IMR-90 (cell line): ENCODE measurements around the gene ATP2B2. TPM values are rescaled to one million over a fixed set of nuclear protein-coding genes. Genes with fewer than 3 reads are reported as not detected.

Source experiments
- ATAC-seq: fragments of 200-7000 bp; cut with Tn5 transposase; 2 replicates; pipeline ENCODE4 v1.9.1; 2020; ENCODE audit warnings: low read depth, mild to moderate bottlenecking, moderate library complexity
- BruUV-seq: library from RNA; stranded (reverse); fragments of 400-500 nt; replicated peaks from 2 replicates; lab custom pipeline; 2021; lab: Mats Ljungman, UMichigan
- CTCF ChIA-PET: fragments of 300-600 bp; formaldehyde crosslinking; extraction: SDS; loops from one replicate; lab custom pipeline; 2021; ENCODE audit warnings: antibody characterized with exemption; lab: Yijun Ruan, JAX
- POLR2A ChIA-PET: fragments of 300-600 bp; sonication (Branson Sonifier 250); formaldehyde crosslinking; loops from one replicate; lab custom pipeline; 2022; ENCODE audit warnings: antibody characterized with exemption; ENCODE audit not compliant: unreplicated experiment; lab: Charles Lee
- DNase-seq: peaks from one replicate; pipeline ENCODE4 v3.0.0; 2013
- H2AFZ ChIP-seq: replicated peaks from 2 replicates; pipeline ENCODE3; 2013; ENCODE audit warnings: low read length, mild to moderate bottlenecking; ENCODE audit not compliant: poor library complexity
- H2AK5ac ChIP-seq: 2 replicates; pipeline ENCODE4 v1.6.1; 2013; ENCODE audit warnings: low read depth, low read length, inconsistent platforms
- H2AK9ac ChIP-seq: replicated peaks from 2 replicates; pipeline ENCODE3; 2013; ENCODE audit warnings: mild to moderate bottlenecking, low read depth, low read length, moderate library complexity; ENCODE audit not compliant: poor library complexity
- H2BK120ac ChIP-seq: 2 replicates; pipeline ENCODE4 v1.6.1; 2013; ENCODE audit warnings: low read depth, low read length, inconsistent platforms
- H2BK15ac ChIP-seq: 3 replicates; pipeline ENCODE4 v1.6.1; 2013; ENCODE audit warnings: low read depth, low read length, inconsistent platforms
- H2BK20ac ChIP-seq: 2 replicates; pipeline ENCODE4 v1.6.1; 2013; ENCODE audit warnings: low read depth, mild to moderate bottlenecking, inconsistent platforms, low read length, moderate library complexity
- H2BK5ac ChIP-seq: 2 replicates; pipeline ENCODE4 v1.6.1; 2013; ENCODE audit warnings: mild to moderate bottlenecking, low read depth, low read length, inconsistent platforms; ENCODE audit not compliant: poor library complexity, severe bottlenecking
- H3K14ac ChIP-seq: replicated peaks from 2 replicates; pipeline ENCODE4 v1.6.1; 2013; ENCODE audit warnings: low read depth, low read length, inconsistent platforms
- H3K18ac ChIP-seq: 2 replicates; pipeline ENCODE4 v1.6.1; 2013; ENCODE audit warnings: low read depth, low read length, control low read depth
- H3K23ac ChIP-seq: 2 replicates; pipeline ENCODE4 v1.6.1; 2013; ENCODE audit warnings: low read depth, low read length, inconsistent platforms
- H3K27ac ChIP-seq: 2 replicates; pipeline ENCODE4 v1.5.1; 2013; ENCODE audit warnings: mild to moderate bottlenecking, control low read depth, low read length; ENCODE audit not compliant: insufficient read depth
- H3K27me3 ChIP-seq: 2 replicates; pipeline ENCODE4 v1.6.1; 2013; ENCODE audit warnings: low read length; ENCODE audit not compliant: control insufficient read depth, insufficient read depth
- H3K36me3 ChIP-seq: 2 replicates; pipeline ENCODE4 v1.6.1; 2013; ENCODE audit warnings: low read length, mixed read lengths; ENCODE audit not compliant: control insufficient read depth, insufficient read depth
- H3K4ac ChIP-seq: 2 replicates; pipeline ENCODE4 v1.6.1; 2013; ENCODE audit warnings: low read depth, low read length, inconsistent platforms
- H3K4me1 ChIP-seq: 2 replicates; pipeline ENCODE4 v1.6.1; 2013; ENCODE audit warnings: low read length, mixed read lengths; ENCODE audit not compliant: control insufficient read depth, insufficient read depth
- H3K4me2 ChIP-seq: 2 replicates; pipeline ENCODE4 v1.6.1; 2013; ENCODE audit warnings: low read depth, mild to moderate bottlenecking, control low read depth, low read length, moderate library complexity
- H3K4me3 ChIP-seq: 2 replicates; pipeline ENCODE4 v1.5.1; 2013; ENCODE audit warnings: low read depth, mild to moderate bottlenecking, control low read depth, low read length, moderate library complexity; ENCODE audit not compliant: insufficient read depth
- H3K56ac ChIP-seq: 2 replicates; pipeline ENCODE4 v1.6.1; 2013; ENCODE audit warnings: low read length, inconsistent platforms; ENCODE audit not compliant: insufficient read depth; ENCODE audit errors: extremely low read depth
- H3K79me1 ChIP-seq, 2 experiments: 2 replicates each; pipeline ENCODE4 v1.6.1; 2013; ENCODE audit warnings: low read length in 2 of 2, inconsistent platforms in 1 of 2, low read depth in 1 of 2
- H3K9ac ChIP-seq: 2 replicates; pipeline ENCODE4 v1.6.1; 2013; ENCODE audit warnings: low read depth, low read length, control low read depth
- H3K9me1 ChIP-seq: 2 replicates; pipeline ENCODE4 v1.6.1; 2013; ENCODE audit warnings: low read length, inconsistent platforms; ENCODE audit not compliant: insufficient read depth
- H3K9me3 ChIP-seq: 2 replicates; pipeline ENCODE4 v1.6.1; 2013; ENCODE audit warnings: low read length; ENCODE audit not compliant: control insufficient read depth, insufficient read depth
- H4K20me1 ChIP-seq: 2 replicates; pipeline ENCODE4 v1.6.1; 2013; ENCODE audit warnings: low read length, inconsistent platforms; ENCODE audit not compliant: insufficient read depth
- H4K5ac ChIP-seq: 2 replicates; pipeline ENCODE4 v1.6.1; 2013; ENCODE audit warnings: mild to moderate bottlenecking, low read depth, low read length, control low read depth
- H4K8ac ChIP-seq, 2 experiments: 2 replicates each; pipeline ENCODE4 v1.6.1; 2013; ENCODE audit warnings: low read depth in 2 of 2, low read length in 2 of 2, control low read depth in 1 of 2, inconsistent platforms in 1 of 2
- H4K91ac ChIP-seq: 2 replicates; pipeline ENCODE4 v1.6.1; 2013; ENCODE audit warnings: low read depth, low read length, inconsistent platforms; ENCODE audit not compliant: insufficient read depth
- BHLHE40 ChIP-seq: fragments of 150-350 bp; IDR thresholded peaks from 2 replicates; pipeline ENCODE4 v1.6.1; 2016; ENCODE audit warnings: mild to moderate bottlenecking, low read depth, low read length
- CEBPB ChIP-seq: IDR thresholded peaks from 2 replicates; pipeline ENCODE4 v1.6.1; 2012; ENCODE audit warnings: low read depth, low read length, improper control_type of control experiment
- CHD1 ChIP-seq: IDR thresholded peaks from 2 replicates; pipeline ENCODE4 v1.6.1; 2012; ENCODE audit warnings: low read depth, low read length, improper control_type of control experiment
- FOS ChIP-seq: fragments of 150-350 bp; IDR thresholded peaks from 2 replicates; pipeline ENCODE4 v1.6.1; 2016; ENCODE audit warnings: low read depth, low read length
- MAFK ChIP-seq: IDR thresholded peaks from 2 replicates; pipeline ENCODE4 v1.6.1; 2012; ENCODE audit warnings: low read depth, low read length, improper control_type of control experiment
- MAZ ChIP-seq: IDR thresholded peaks from 2 replicates; pipeline ENCODE4 v1.6.1; 2012; ENCODE audit warnings: low read depth, mild to moderate bottlenecking, low read length, improper control_type of control experiment, moderate library complexity, borderline replicate concordance
- MXI1 ChIP-seq: IDR thresholded peaks from 2 replicates; pipeline ENCODE4 v1.6.1; 2012; ENCODE audit warnings: low read depth, mild to moderate bottlenecking, low read length, moderate library complexity, borderline replicate concordance
- NFE2L2 ChIP-seq: fragments of 150-350 bp; IDR thresholded peaks from 2 replicates; pipeline ENCODE4 v1.6.1; 2016; ENCODE audit warnings: low read depth, mild to moderate bottlenecking, low read length
- POLR2A ChIP-seq: IDR thresholded peaks from 2 replicates; pipeline ENCODE4 v1.6.1; 2012; ENCODE audit warnings: mild to moderate bottlenecking, low read depth, low read length
- RAD21 ChIP-seq: IDR thresholded peaks from 2 replicates; pipeline ENCODE4 v1.6.1; 2012; ENCODE audit warnings: low read length, improper control_type of control experiment
- RCOR1 ChIP-seq: IDR thresholded peaks from 2 replicates; pipeline ENCODE4 v1.6.1; 2012; ENCODE audit warnings: mild to moderate bottlenecking, low read length, improper control_type of control experiment; ENCODE audit not compliant: insufficient replicate concordance
- RFX5 ChIP-seq: IDR thresholded peaks from 2 replicates; pipeline ENCODE4 v1.8.0; 2012; ENCODE audit warnings: low read depth, mild to moderate bottlenecking, low read length, moderate library complexity
- SMC3 ChIP-seq: fragments of 150-350 bp; IDR thresholded peaks from 2 replicates; pipeline ENCODE4 v1.6.1; 2016; ENCODE audit warnings: low read depth, mild to moderate bottlenecking, antibody characterized with exemption, low read length, moderate library complexity
- WGBS, 2 experiments: methylation state at CpG; one replicate each; pipeline versions ENCODE4 v1.1.5 to v1.1.7; 2013; ENCODE audit warnings: missing lambda C conversion rate in 2 of 2; ENCODE audit not compliant: insufficient read length in 1 of 2; ENCODE audit errors: extremely low coverage in 2 of 2; 5-methylcytosine and 5-hydroxymethylcytosine counted together
- dilution Hi-C: fragments of 300-500 bp; cut with HindIII; formaldehyde crosslinking; loops from one replicate; pipeline ENCODE4 v1.14.3; 2018; ENCODE audit warnings: low sequenced_read_pairs; ENCODE audit not compliant: unreplicated experiment
- in situ Hi-C: fragments of 300-500 bp; cut with MboI; formaldehyde crosslinking; loops from 3 replicates; pipeline ENCODE4 v1.14.3; 2019; ENCODE audit warnings: low sequenced_read_pairs, inconsistent platforms, mixed read lengths
- intact Hi-C: fragments of 100-400 bp; cut with micrococcal nuclease; formaldehyde crosslinking; loops from 2 replicates; pipeline ENCODE4 v1.10.0; 2022
- polyA plus RNA-seq, 3 experiments: library from polyadenylated mRNA; depleted of rRNA; stranded (reverse); fragments of >200 nt; gene quantifications; 2 replicates each; pipeline ENCODE4 v1.2.3, GENCODE V29; 2012; ENCODE audit warnings: low replicate concordance in 1 of 3
- total RNA-seq: library from RNA; depleted of rRNA; stranded (reverse); fragments of >200 nt; gene quantifications from 2 replicates; pipeline ENCODE4 v1.2.3, GENCODE V29; 2012
- TF ChIP-seq, protein P1 (sequence below): fragments of 150-350 bp; IDR thresholded peaks from 2 replicates; pipeline ENCODE4 v1.6.1; 2017; ENCODE audit warnings: mild to moderate bottlenecking, antibody characterized with exemption, low read length, low read depth
- TF ChIP-seq, protein P2 (sequence below): conservative IDR thresholded peaks from 2 replicates; pipeline ENCODE4 v1.5.1; 2012; ENCODE audit warnings: mild to moderate bottlenecking, low read depth, low read length, improper control_type of control experiment
- TF ChIP-seq, protein P3 (sequence below): fragments of 150-350 bp; IDR thresholded peaks from 2 replicates; pipeline ENCODE4 v1.6.1; 2016; ENCODE audit warnings: low read depth, mild to moderate bottlenecking, low read length, moderate library complexity, borderline replicate concordance

The ATP2B2 gene
- total and polyA plus RNA-seq, 2 of the 4 experiments (the other 2 are of a cell fraction) = under 0.01 to 0.02 TPM

GRCh38 chr3:10518506-10519150 lies 13.2 kb upstream of the ATP2B2 start:
- Histone ChIP-seq H2AK9ac (peak overlapping the region; percentile 37), H3K9ac (no peak overlapping the region), H3K4ac (peak overlapping the region; percentile 47; the same call in 1 of the 2 replicates), H3K36me3 (no peaks in the 10 kb centered on the region), H3K14ac (no peak overlapping the region; the same call in 1 of the 2 replicates), H4K20me1 (no peaks in the 10 kb centered on the region), H3K79me1 (no peaks in the 10 kb centered on the region), H4K8ac (no peak overlapping the region), H3K4me3 (no peak overlapping the region), H3K18ac (no peak overlapping the region), H3K27me3 (peaks cover 30% of the 10 kb centered on the region), H2AFZ (peak overlapping the region; percentile 89), H3K4me1 (peaks cover 6% of the 10 kb centered on the region; the same call in 1 of the 2 replicates), H3K23ac (no peak overlapping the region), H2BK15ac (no peak overlapping the region), H2BK20ac (no peak overlapping the region), H2AK5ac (no peak overlapping the region), H4K91ac (no peak overlapping the region), H2BK120ac (no peak overlapping the region), H3K9me1 (no peaks in the 10 kb centered on the region; the same call in 1 of the 2 replicates), H3K27ac (no peak overlapping the region), H4K5ac (no peak overlapping the region), H3K56ac (no peak overlapping the region), H3K9me3 (no peaks in the 10 kb centered on the region), H2BK5ac (peak overlapping the region; percentile 62), H3K4me2 (no peak overlapping the region; the same call in 1 of the 2 replicates)
- dilution Hi-C loops = no loop called here
- TF ChIP-seq, protein P1, sequence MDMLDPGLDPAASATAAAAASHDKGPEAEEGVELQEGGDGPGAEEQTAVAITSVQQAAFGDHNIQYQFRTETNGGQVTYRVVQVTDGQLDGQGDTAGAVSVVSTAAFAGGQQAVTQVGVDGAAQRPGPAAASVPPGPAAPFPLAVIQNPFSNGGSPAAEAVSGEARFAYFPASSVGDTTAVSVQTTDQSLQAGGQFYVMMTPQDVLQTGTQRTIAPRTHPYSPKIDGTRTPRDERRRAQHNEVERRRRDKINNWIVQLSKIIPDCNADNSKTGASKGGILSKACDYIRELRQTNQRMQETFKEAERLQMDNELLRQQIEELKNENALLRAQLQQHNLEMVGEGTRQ = no peak
- TF ChIP-seq RFX5 (no peak), FOS (no peak), SMC3 (no peak), RCOR1 (no peak), MAZ (no peak), RAD21 (no peak), NFE2L2 (no peak), MAFK (no peak), MXI1 (no peak), BHLHE40 (no peak), POLR2A (no peak), CEBPB (no peak), CHD1 (no peak)
- TF ChIP-seq, protein P2, sequence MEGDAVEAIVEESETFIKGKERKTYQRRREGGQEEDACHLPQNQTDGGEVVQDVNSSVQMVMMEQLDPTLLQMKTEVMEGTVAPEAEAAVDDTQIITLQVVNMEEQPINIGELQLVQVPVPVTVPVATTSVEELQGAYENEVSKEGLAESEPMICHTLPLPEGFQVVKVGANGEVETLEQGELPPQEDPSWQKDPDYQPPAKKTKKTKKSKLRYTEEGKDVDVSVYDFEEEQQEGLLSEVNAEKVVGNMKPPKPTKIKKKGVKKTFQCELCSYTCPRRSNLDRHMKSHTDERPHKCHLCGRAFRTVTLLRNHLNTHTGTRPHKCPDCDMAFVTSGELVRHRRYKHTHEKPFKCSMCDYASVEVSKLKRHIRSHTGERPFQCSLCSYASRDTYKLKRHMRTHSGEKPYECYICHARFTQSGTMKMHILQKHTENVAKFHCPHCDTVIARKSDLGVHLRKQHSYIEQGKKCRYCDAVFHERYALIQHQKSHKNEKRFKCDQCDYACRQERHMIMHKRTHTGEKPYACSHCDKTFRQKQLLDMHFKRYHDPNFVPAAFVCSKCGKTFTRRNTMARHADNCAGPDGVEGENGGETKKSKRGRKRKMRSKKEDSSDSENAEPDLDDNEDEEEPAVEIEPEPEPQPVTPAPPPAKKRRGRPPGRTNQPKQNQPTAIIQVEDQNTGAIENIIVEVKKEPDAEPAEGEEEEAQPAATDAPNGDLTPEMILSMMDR = no peak
- TF ChIP-seq, protein P3, sequence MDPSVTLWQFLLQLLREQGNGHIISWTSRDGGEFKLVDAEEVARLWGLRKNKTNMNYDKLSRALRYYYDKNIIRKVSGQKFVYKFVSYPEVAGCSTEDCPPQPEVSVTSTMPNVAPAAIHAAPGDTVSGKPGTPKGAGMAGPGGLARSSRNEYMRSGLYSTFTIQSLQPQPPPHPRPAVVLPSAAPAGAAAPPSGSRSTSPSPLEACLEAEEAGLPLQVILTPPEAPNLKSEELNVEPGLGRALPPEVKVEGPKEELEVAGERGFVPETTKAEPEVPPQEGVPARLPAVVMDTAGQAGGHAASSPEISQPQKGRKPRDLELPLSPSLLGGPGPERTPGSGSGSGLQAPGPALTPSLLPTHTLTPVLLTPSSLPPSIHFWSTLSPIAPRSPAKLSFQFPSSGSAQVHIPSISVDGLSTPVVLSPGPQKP = no peak
- in situ Hi-C loops = no loop called here
- ChIA-PET CTCF (no interaction called here), POLR2A (no interaction called here)
- WGBS, 2 experiments = 82% methylated on average over 5 of the region's 13 CpGs; no CpG with 5 or more reads in 1 of the 2 experiments
- DNase-seq = peak; percentile 58
- peak; percentile 62 for ATAC-seq
- no TSS peak for BruUV-seq
- intact Hi-C loops = no loop called here
